LNCaP clone FGC (cell line): Measurements from ENCODE around the gene RASL10B.

Experiments
- DNase-seq: peaks from one replicate; pipeline ENCODE4 v3.0.0-alpha.2; 2011; ENCODE audit warnings: low read depth
- H3K4me3 ChIP-seq: 2 replicates; pipeline ENCODE4 v1.5.1; 2011; ENCODE audit warnings: mild to moderate bottlenecking, low read depth, low read length, control low read depth
- CTCF ChIP-seq: IDR thresholded peaks from 2 replicates; pipeline ENCODE4 v1.5.1; 2012; ENCODE audit warnings: mild to moderate bottlenecking; ENCODE audit not compliant: control insufficient read depth, insufficient read depth; ENCODE audit errors: extremely low read depth

The RASL10B gene

GRCh38 chr17:35784895-35785294, 53.5 kb downstream of the RASL10B start:
- no peak for TF ChIP-seq CTCF
- H3K4me3 ChIP-seq: no peak overlapping the region
- DNase-seq: no peak

- no peak overlapping the region for H3K4me3 ChIP-seq
- DNase-seq: no peak
- no peak for TF ChIP-seq CTCF
Measured at GRCh38 chr17:35786941-35787432, 55.5 kb downstream of the RASL10B start.

GRCh38 chr17:35788477-35789368, 57.3 kb downstream of the RASL10B start:
- DNase-seq: no peak
- no peak overlapping the region for H3K4me3 ChIP-seq
- no peak for TF ChIP-seq CTCF

- DNase-seq: no peak
- TF ChIP-seq CTCF: no peak
- H3K4me3 ChIP-seq: no peak overlapping the region
Measured at GRCh38 chr17:35790841-35791240, 59.4 kb downstream of the RASL10B start.

GRCh38 chr17:35791681-35792350, 60.4 kb downstream of the RASL10B start:
- no peak overlapping the region for H3K4me3 ChIP-seq
- no peak for TF ChIP-seq CTCF
- DNase-seq: no peak
